K562 treated with DMSO at 1 percent for 24 hours (cell line): ENCODE data around the gene VPREB1. TPM values are rescaled to one million over a fixed set of nuclear protein-coding genes. Genes with fewer than 3 reads are reported as not detected.

ENCODE experiments used
- total RNA-seq: library from RNA; unstranded; fragments of 300-600 nt; gene quantifications from 2 replicates; pipeline ENCODE4 v1.2.3, GENCODE V29; 2022; ENCODE audit warnings: low read depth; ENCODE audit not compliant: insufficient read depth

Gene VPREB1
- total RNA-seq = not detected in 2 replicates

DNA sequence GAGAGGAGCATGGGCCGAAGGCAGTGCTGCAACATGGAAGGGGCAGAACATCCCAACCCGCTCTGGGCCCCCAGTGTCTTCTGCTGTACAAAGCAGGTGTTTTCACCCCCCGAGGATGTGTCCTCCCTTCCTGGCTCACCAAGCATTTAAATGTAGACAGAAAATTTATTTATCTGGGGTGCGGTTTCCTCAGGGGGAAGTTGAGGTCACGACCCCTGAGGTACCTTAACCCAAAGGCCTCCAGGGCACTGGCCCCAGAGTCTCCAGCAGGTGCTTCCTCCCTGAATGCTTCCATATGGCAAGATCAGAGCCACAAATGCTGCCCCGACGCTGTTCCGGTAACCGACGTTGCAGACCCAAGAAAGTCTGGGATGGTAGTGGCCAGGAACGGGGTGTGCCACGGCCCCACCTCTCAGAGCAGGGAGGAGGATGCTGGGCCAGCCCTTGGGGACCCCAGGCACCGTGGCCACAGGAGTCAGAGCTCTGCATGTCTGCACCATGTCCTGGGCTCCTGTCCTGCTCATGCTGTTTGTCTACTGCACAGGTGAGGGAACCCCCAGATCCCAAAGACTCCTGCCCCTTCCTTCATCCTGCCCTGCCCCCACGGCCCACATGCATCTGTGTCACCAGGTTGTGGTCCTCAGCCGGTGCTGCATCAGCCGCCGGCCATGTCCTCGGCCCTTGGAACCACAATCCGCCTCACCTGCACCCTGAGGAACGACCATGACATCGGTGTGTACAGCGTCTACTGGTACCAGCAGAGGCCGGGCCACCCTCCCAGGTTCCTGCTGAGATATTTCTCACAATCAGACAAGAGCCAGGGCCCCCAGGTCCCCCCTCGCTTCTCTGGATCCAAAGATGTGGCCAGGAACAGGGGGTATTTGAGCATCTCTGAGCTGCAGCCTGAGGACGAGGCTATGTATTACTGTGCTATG lies at the start of gene VPREB1:
Gene VPREB1, plus strand, starts transcription at position 471 of the 935 bp plus-strand sequence. Its CDS starts 28 bp downstream, at position 499.

